Activated naive CD8-positive, alpha-beta T cell (primary cell): Measurements from ENCODE around the gene PPM1E.
A peak's percentile ranks its signal among the peaks of the same experiment; 100 is the strongest.
"Not testable (repeated sequence)": the region's sequence is repeated elsewhere in the genome, so short reads cannot be mapped to it uniquely, and the experiment has no call there.

Experiments used
- H3K27ac Mint-ChIP-seq: one replicate; pipeline ENCODE4 v1.8.0; 2021; ENCODE audit warnings: mixed read lengths
- H3K27me3 Mint-ChIP-seq: one replicate; pipeline ENCODE4 v1.8.0; 2021; ENCODE audit warnings: mixed read lengths
- H3K36me3 Mint-ChIP-seq: one replicate; pipeline ENCODE4 v1.8.0; 2021; ENCODE audit warnings: mixed read lengths
- H3K4me1 Mint-ChIP-seq: one replicate; pipeline ENCODE4 v1.8.0; 2021; ENCODE audit warnings: low read depth, mixed read lengths
- H3K4me3 Mint-ChIP-seq: one replicate; pipeline ENCODE4 v1.8.0; 2021; ENCODE audit warnings: mild to moderate bottlenecking, mixed read lengths
- H3K9me3 Mint-ChIP-seq: one replicate; pipeline ENCODE4 v1.8.0; 2021; ENCODE audit warnings: low read depth, mixed read lengths

The PPM1E gene

GRCh38 chr17:58756246-58757161, 850 bp downstream of the PPM1E start:
- H3K4me3 Mint-ChIP-seq: peak overlapping the region; percentile 97
- no peaks in the 10 kb centered on the region for H3K36me3 Mint-ChIP-seq
- peaks cover 13% of the 10 kb centered on the region for H3K4me1 Mint-ChIP-seq
- no peaks in the 10 kb centered on the region for H3K9me3 Mint-ChIP-seq
- peak overlapping the region; percentile 77 for H3K27ac Mint-ChIP-seq
- peaks cover 36% of the 10 kb centered on the region for H3K27me3 Mint-ChIP-seq

GRCh38 chr17:58757162-58757613, 1.5 kb downstream of the PPM1E start:
- Mint-ChIP-seq H3K4me3 (peak overlapping the region; percentile 97), H3K4me1 (peaks cover 13% of the 10 kb centered on the region), H3K36me3 (no peaks in the 10 kb centered on the region), H3K27me3 (peaks cover 39% of the 10 kb centered on the region), H3K27ac (no peak overlapping the region), H3K9me3 (no peaks in the 10 kb centered on the region)

GRCh38 chr17:58758890-58759289, 3.2 kb downstream of the PPM1E start:
- no peaks in the 10 kb centered on the region for H3K36me3 Mint-ChIP-seq
- H3K4me3 Mint-ChIP-seq: no peak overlapping the region
- peaks cover 41% of the 10 kb centered on the region for H3K27me3 Mint-ChIP-seq

GRCh38 chr17:58759522-58759921, 3.9 kb downstream of the PPM1E start:
- peaks cover 13% of the 10 kb centered on the region for H3K4me1 Mint-ChIP-seq
- H3K4me3 Mint-ChIP-seq: no peak overlapping the region

More at GRCh38 chr17:58758890-58759289, 3.2 kb downstream of the PPM1E start:
- H3K4me1 Mint-ChIP-seq: peaks cover 13% of the 10 kb centered on the region
- H3K27ac Mint-ChIP-seq: no peak overlapping the region
- no peaks in the 10 kb centered on the region for H3K9me3 Mint-ChIP-seq

GRCh38 chr17:58760248-58760647, 4.6 kb downstream of the PPM1E start:
- Mint-ChIP-seq H3K27ac (no peak overlapping the region), H3K4me3 (no peak overlapping the region), H3K36me3 (no peaks in the 10 kb centered on the region), H3K4me1 (peaks cover 9% of the 10 kb centered on the region), H3K9me3 (no peaks in the 10 kb centered on the region), H3K27me3 (peaks cover 35% of the 10 kb centered on the region)

More at GRCh38 chr17:58759522-58759921, 3.9 kb downstream of the PPM1E start:
- Mint-ChIP-seq H3K27ac (no peak overlapping the region), H3K9me3 (no peaks in the 10 kb centered on the region), H3K27me3 (peaks cover 40% of the 10 kb centered on the region), H3K36me3 (no peaks in the 10 kb centered on the region)

GRCh38 chr17:58763263-58763662, 7.6 kb downstream of the PPM1E start:
- H3K9me3 Mint-ChIP-seq: no peaks in the 10 kb centered on the region
- H3K4me3 Mint-ChIP-seq: no peak overlapping the region
- H3K36me3 Mint-ChIP-seq: no peaks in the 10 kb centered on the region
- no peaks in the 10 kb centered on the region for H3K4me1 Mint-ChIP-seq
- H3K27me3 Mint-ChIP-seq: peaks cover 26% of the 10 kb centered on the region
- no peak overlapping the region for H3K27ac Mint-ChIP-seq

- Mint-ChIP-seq H3K4me3 (no peak overlapping the region), H3K27ac (no peak overlapping the region), H3K36me3 (no peaks in the 10 kb centered on the region), H3K9me3 (no peaks in the 10 kb centered on the region), H3K27me3 (peaks cover 22% of the 10 kb centered on the region), H3K4me1 (no peaks in the 10 kb centered on the region)
Observed at GRCh38 chr17:58764373-58764772, 8.7 kb downstream of the PPM1E start.

GRCh38 chr17:58778482-58778881, 22.8 kb downstream of the PPM1E start:
- not testable (repeated sequence) for H3K27me3 Mint-ChIP-seq

GRCh38 chr17:58779446-58779845, 23.8 kb downstream of the PPM1E start:
- Mint-ChIP-seq H3K36me3 (no peaks in the 10 kb centered on the region), H3K27ac (no peak overlapping the region), H3K4me3 (no peak overlapping the region), H3K9me3 (no peaks in the 10 kb centered on the region), H3K4me1 (no peaks in the 10 kb centered on the region), H3K27me3 (peaks cover 4% of the 10 kb centered on the region)

More at GRCh38 chr17:58778482-58778881, 22.8 kb downstream of the PPM1E start:
- not testable (repeated sequence) for H3K27ac Mint-ChIP-seq, H3K9me3 Mint-ChIP-seq, H3K4me1 Mint-ChIP-seq, H3K4me3 Mint-ChIP-seq, H3K36me3 Mint-ChIP-seq

GRCh38 chr17:58783380-58783779, 27.7 kb downstream of the PPM1E start:
- Mint-ChIP-seq H3K4me3 (no peak overlapping the region), H3K27me3 (peaks cover 2% of the 10 kb centered on the region), H3K4me1 (no peaks in the 10 kb centered on the region)

GRCh38 chr17:58785097-58785496, 29.4 kb downstream of the PPM1E start:
- no peak overlapping the region for H3K4me3 Mint-ChIP-seq

More at GRCh38 chr17:58783380-58783779, 27.7 kb downstream of the PPM1E start:
- no peaks in the 10 kb centered on the region for H3K9me3 Mint-ChIP-seq
- H3K27ac Mint-ChIP-seq: no peak overlapping the region
- no peaks in the 10 kb centered on the region for H3K36me3 Mint-ChIP-seq

GRCh38 chr17:58786586-58787295, 31.1 kb downstream of the PPM1E start:
- H3K4me3 Mint-ChIP-seq: no peak overlapping the region
- H3K27me3 Mint-ChIP-seq: peaks cover 2% of the 10 kb centered on the region
- H3K4me1 Mint-ChIP-seq: no peaks in the 10 kb centered on the region
- H3K27ac Mint-ChIP-seq: no peak overlapping the region
- no peaks in the 10 kb centered on the region for H3K36me3 Mint-ChIP-seq
- H3K9me3 Mint-ChIP-seq: no peaks in the 10 kb centered on the region

More at GRCh38 chr17:58785097-58785496, 29.4 kb downstream of the PPM1E start:
- H3K4me1 Mint-ChIP-seq: no peaks in the 10 kb centered on the region
- no peak overlapping the region for H3K27ac Mint-ChIP-seq
- no peaks in the 10 kb centered on the region for H3K9me3 Mint-ChIP-seq
- peaks cover 2% of the 10 kb centered on the region for H3K27me3 Mint-ChIP-seq
- no peaks in the 10 kb centered on the region for H3K36me3 Mint-ChIP-seq

- no peaks in the 10 kb centered on the region for H3K36me3 Mint-ChIP-seq
- H3K9me3 Mint-ChIP-seq: no peaks in the 10 kb centered on the region
- H3K27me3 Mint-ChIP-seq: no peaks in the 10 kb centered on the region
- no peak overlapping the region for H3K27ac Mint-ChIP-seq
- no peak overlapping the region for H3K4me3 Mint-ChIP-seq
- H3K4me1 Mint-ChIP-seq: no peaks in the 10 kb centered on the region
Observed at GRCh38 chr17:58788199-58788598, 32.5 kb downstream of the PPM1E start.

- Mint-ChIP-seq H3K27me3 (no peaks in the 10 kb centered on the region), H3K4me1 (no peaks in the 10 kb centered on the region), H3K4me3 (no peak overlapping the region), H3K36me3 (no peaks in the 10 kb centered on the region), H3K9me3 (no peaks in the 10 kb centered on the region), H3K27ac (no peak overlapping the region)
Observed at GRCh38 chr17:58789160-58789559, 33.5 kb downstream of the PPM1E start.

- no peaks in the 10 kb centered on the region for H3K4me1 Mint-ChIP-seq
- no peaks in the 10 kb centered on the region for H3K36me3 Mint-ChIP-seq
- H3K27ac Mint-ChIP-seq: no peak overlapping the region
- no peaks in the 10 kb centered on the region for H3K9me3 Mint-ChIP-seq
- no peak overlapping the region for H3K4me3 Mint-ChIP-seq
- peaks cover 3% of the 10 kb centered on the region for H3K27me3 Mint-ChIP-seq
Observed at GRCh38 chr17:58789831-58790230, 34.2 kb downstream of the PPM1E start.
